Fibroblast of skin of back (primary cell): Measurements from ENCODE around the gene PSMD10.
A peak's percentile ranks its signal among the peaks of the same experiment; 100 is the strongest.

ENCODE experiments used
- DNase-seq: peaks from one replicate; pipeline ENCODE4 v3.0.0-alpha.2; 2013

The PSMD10 gene

GRCh38 chrX:108071578-108071977, 19.8 kb downstream of the PSMD10 start:
- no peak for DNase-seq

GRCh38 chrX:108070891-108071290, 20.5 kb downstream of the PSMD10 start:
- peak; percentile 26 for DNase-seq

- no peak for DNase-seq
Observed at GRCh38 chrX:108068121-108068520, 23.2 kb downstream of the PSMD10 start.

- DNase-seq, result no peak
Observed at GRCh38 chrX:108064613-108065012, 26.7 kb downstream of the PSMD10 start.

GRCh38 chrX:108064001-108064400, 27.3 kb downstream of the PSMD10 start:
- DNase-seq, result no peak

GRCh38 chrX:108059801-108060200, 31.5 kb downstream of the PSMD10 start:
- no peak for DNase-seq

GRCh38 chrX:108055546-108055945, 35.8 kb downstream of the PSMD10 start:
- DNase-seq, result no peak

GRCh38 chrX:108053218-108053617, 38.1 kb downstream of the PSMD10 start:
- DNase-seq, result no peak

DNA sequence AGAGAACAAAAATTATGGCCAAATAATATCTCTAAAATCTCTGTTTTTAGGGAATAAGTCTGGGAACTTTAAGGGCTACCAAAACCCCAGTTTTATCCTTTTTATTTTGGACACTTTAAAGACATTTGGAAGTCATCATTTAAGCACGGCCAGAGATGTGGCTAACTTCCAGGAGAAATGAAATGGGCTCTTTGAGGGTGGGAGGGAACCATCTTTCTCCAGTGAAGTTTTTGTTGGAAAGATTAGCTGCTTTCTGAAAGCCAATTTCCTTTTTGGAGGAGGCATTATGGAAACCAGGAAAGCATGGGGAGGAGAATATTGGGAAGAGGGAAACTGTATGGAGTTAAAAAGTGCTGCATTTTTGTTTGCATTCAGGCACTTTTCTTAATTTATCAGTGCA, 41.7 kb downstream of the PSMD10 start:
- DNase-seq, result no peak

- DNase-seq, result no peak
Observed at GRCh38 chrX:108044554-108045256, 46.6 kb downstream of the PSMD10 start, which contains the start of gene VSIG1. Gene VSIG1, plus strand, starts transcription at chrX:108045065. Its CDS starts 66 bp downstream, at chrX:108045131.

DNA sequence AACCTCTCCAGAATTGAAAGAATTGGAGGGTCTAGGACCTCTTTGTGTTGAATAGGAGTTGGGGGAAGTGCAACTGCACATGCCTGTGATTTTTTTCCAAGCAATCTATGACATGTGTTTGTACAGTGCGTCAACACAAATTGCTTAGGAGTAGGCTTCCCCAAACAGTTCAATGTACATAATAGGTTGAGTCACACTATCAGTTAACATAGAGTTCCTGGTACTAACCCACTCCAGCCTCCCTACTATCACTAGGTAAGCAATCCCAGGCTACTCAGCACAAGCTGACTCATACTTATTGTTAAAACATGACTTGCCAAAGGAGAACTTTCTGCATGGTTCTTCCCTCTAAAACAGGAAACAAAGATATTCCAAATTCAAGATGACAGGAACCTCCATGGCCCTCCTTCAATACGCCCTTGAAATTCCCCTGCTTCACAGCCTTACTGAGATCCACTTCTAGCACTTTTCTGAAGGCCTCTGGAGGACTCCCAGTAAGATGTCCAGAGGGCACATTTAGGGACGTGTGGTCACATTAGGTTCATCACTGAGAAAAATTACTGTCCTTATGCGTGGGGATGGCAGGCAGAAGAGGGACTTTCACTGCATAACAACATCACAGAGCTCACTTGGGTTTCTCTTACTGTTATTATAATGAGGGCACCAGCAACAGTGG, 54.9 kb downstream of the PSMD10 start:
- DNase-seq, result peak; percentile 78

DNA sequence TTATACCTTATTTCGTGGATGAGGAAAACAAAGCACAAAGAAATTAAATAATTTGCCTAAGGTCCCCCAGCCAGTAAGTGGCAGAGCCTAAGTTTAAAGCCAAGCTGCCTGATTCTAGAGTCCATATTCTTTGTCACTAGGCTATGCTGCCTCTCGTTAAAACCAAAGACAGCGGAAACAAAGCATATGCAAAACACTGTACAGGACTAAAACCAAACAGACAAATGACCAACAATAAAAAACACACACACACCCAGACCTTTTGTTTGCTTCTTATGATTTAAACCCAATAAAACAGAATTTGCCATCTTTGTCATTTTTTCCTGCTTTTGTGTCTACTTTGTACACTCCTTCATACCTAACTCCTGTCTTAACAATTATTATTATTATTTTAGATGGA, 56.6 kb downstream of the PSMD10 start:
- DNase-seq, result no peak
